ENCODE data around the gene LRBA. TPM values are rescaled to one million over a fixed set of nuclear protein-coding genes. Genes with fewer than 3 reads are reported as not detected.

Gene LRBA
- total and polyA plus RNA-seq, 2 donors (not counting 3 experiments of a cell fraction or from before 2014, with no cell fraction given) = 18.0 to 35.1 TPM

GRCh38 chr4:150316332-150317205, 698.5 kb downstream of the LRBA start:
- POLR2A ChIA-PET = no interaction called here
- no peaks in the 10 kb centered on the region for H3K4me1 ChIP-seq (ENCODE audit: control insufficient read depth, extremely low read depth, insufficient read depth, low read length)
- no peak overlapping the region for H3K27ac ChIP-seq (ENCODE audit: insufficient read depth, low read depth, low read length)
- H3K36me3 ChIP-seq (ENCODE audit: control insufficient read depth in 2 of 2, extremely low read depth in 1 of 2, insufficient read depth in 2 of 2, low read length in 2 of 2) = no peaks in the 10 kb centered on the region
- dilution Hi-C loops (cut with MboI; ENCODE audit: extremely low pct_ligation_motif_present, low sequenced_read_pairs) = no loop called here
- intact Hi-C loops (cut with micrococcal nuclease) = no loop called here
- H2AFZ ChIP-seq (ENCODE audit: low read depth, low read length) = no peak overlapping the region
- no peaks in the 10 kb centered on the region for H4K20me1 ChIP-seq (replicated peaks; ENCODE audit: control insufficient read depth, extremely low read depth, insufficient read depth, low read length)
- no peaks in the 10 kb centered on the region for H3K9me3 ChIP-seq (replicated peaks; ENCODE audit: control insufficient read depth, insufficient read depth, low read length)
- BruUV-seq (replicated peaks) = no TSS peak
- CTCF ChIA-PET = interaction anchor here (1.0 to 1.3 kb wide), 3 partner anchors 18 to 550 kb away, joined by 3 to 5 read pairs (median 3); no protein-coding TSS in a partner anchor
- no peak overlapping the region for H3K4me2 ChIP-seq (ENCODE audit: insufficient read depth, low read length)
- H3K9me1 ChIP-seq (replicated peaks; ENCODE audit: control insufficient read depth, extremely low read depth, insufficient read depth, low read length) = no peaks in the 10 kb centered on the region
- H3K27me3 ChIP-seq (ENCODE audit: control insufficient read depth in 2 of 2, insufficient read depth in 2 of 2, low read length in 2 of 2) = no peaks in the 10 kb centered on the region
- H3K9ac ChIP-seq (replicated peaks; ENCODE audit: extremely low read depth, insufficient read depth, low read length) = no peak overlapping the region
- H3K79me2 ChIP-seq (ENCODE audit: control insufficient read depth, insufficient read depth, low read length) = no peaks in the 10 kb centered on the region
- FAIRE-seq (no peak), DNase-seq (ENCODE audit: low read depth, low spot score) (no peak)
- no peak overlapping the region for H3K4me3 ChIP-seq (replicated peaks in 1 of 3; ENCODE audit: insufficient read depth in 1 of 3, low read depth in 1 of 3, low read length in 3 of 3)
- TF ChIP-seq MYC (IDR thresholded peaks at IDR 0.05; ENCODE audit: low read depth, low read length) (no peak), FOS (IDR thresholded peaks at IDR 0.05; ENCODE audit: borderline replicate concordance, insufficient read depth, low read length) (no peak), CTCF (IDR thresholded peaks at IDR 0.05; ENCODE audit: extremely low read depth in 1 of 2, insufficient read depth in 1 of 2, low read depth in 1 of 2, low read length in 2 of 2) (no peak), JUN (IDR thresholded peaks at IDR 0.05; ENCODE audit: borderline replicate concordance, insufficient read depth, insufficient read length, low read depth) (no peak), POLR2AphosphoS5 (IDR thresholded peaks at IDR 0.05; ENCODE audit: insufficient read depth, low read depth, low read length) (no peak), EZH2 (IDR thresholded peaks at IDR 0.05; ENCODE audit: borderline replicate concordance, low read depth, low read length, severe bottlenecking) (no peak), GATA2 (IDR thresholded peaks at IDR 0.05; ENCODE audit: insufficient read depth, insufficient read length, low read depth, low read length) (no peak), POLR2A (IDR thresholded peaks at IDR 0.05; ENCODE audit: low read depth, low read length) (no peak)
- TF ChIP-seq, protein P1, sequence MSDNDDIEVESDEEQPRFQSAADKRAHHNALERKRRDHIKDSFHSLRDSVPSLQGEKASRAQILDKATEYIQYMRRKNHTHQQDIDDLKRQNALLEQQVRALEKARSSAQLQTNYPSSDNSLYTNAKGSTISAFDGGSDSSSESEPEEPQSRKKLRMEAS (IDR thresholded peaks at IDR 0.05; ENCODE audit: insufficient read depth, insufficient read length) = no peak
